Uterus (tissue), 4 donors: ENCODE measurements around the gene SLC8A1. TPM values are rescaled to one million over a fixed set of nuclear protein-coding genes. Genes with fewer than 3 reads are reported as not detected.

Experiments used
- DNase-seq, 2 donors: peaks; one replicate each; pipeline ENCODE4 v3.0.0-alpha.2; 2019 to 2020
- H3K27ac ChIP-seq, 2 donors: fragments of 200-600 bp; sonication (generic); 1 replicate in 1 of 2; 2 replicates in 1 of 2; pipeline ENCODE4 v1.5.1; 2016 to 2018
- H3K27me3 ChIP-seq, 2 donors: fragments of 200-600 bp; sonication (generic); one replicate each; pipeline ENCODE4 v1.5.1; 2018 to 2019; ENCODE audit warnings: control low read depth in 1 of 2
- H3K36me3 ChIP-seq, 2 donors: fragments of 200-600 bp; sonication (generic); one replicate each; pipeline ENCODE4 v1.5.1; 2019; ENCODE audit warnings: control low read depth in 1 of 2
- H3K4me1 ChIP-seq, 2 donors: fragments of 200-600 bp; sonication (generic); one replicate each; pipeline ENCODE4 v1.5.1; 2018 to 2019; ENCODE audit warnings: control low read depth in 1 of 2
- H3K4me3 ChIP-seq, 2 donors: fragments of 200-600 bp; sonication (generic); 1 replicate in 1 of 2; 2 replicates in 1 of 2; pipeline ENCODE4 v1.5.1; 2018 to 2019; ENCODE audit warnings: mild to moderate bottlenecking in 1 of 2
- H3K9me3 ChIP-seq, 2 donors: fragments of 200-600 bp; sonication (generic); one replicate each; pipeline ENCODE4 v1.5.1; 2019; ENCODE audit warnings: control low read depth in 1 of 2
- POLR2A ChIP-seq, 2 donors: fragments of 450-650 bp; IDR thresholded peaks; one replicate each; pipeline ENCODE4 v1.6.1; 2016; ENCODE audit warnings: antibody characterized with exemption in 2 of 2, mild to moderate bottlenecking in 1 of 2, moderate library complexity in 1 of 2
- intact Hi-C: fragments of 100-400 bp; cut with DNase I; formaldehyde crosslinking; loops from one replicate; pipeline ENCODE4 v1.15.1; 2023; ENCODE audit warnings: low total_unique reads
- total RNA-seq, 4 donors: library from RNA; depleted of rRNA in 3 of 4; stranded (reverse); fragments of >200 nt in 3 of 4; gene quantifications; one replicate each; pipeline versions ENCODE4 v1.1.0 to v1.2.4, GENCODE V29; 2014 to 2023
- TF ChIP-seq, protein P1 (sequence below), 4 experiments: fragments of 200-600 bp in 2 of 4; fragments of 450-650 bp in 2 of 4; sonication (generic) in 2 of 4; IDR thresholded peaks; one replicate each; pipeline ENCODE4 v1.5.1; 2016 to 2019; ENCODE audit warnings: antibody characterized with exemption in 4 of 4, mild to moderate bottlenecking in 2 of 4, moderate library complexity in 1 of 4
- donor health status: DM: yes; HTN: yes; CAD: no.

Gene SLC8A1
- total RNA-seq, 4 donors from 2014 or later, result 61.2 to 257 (median 140) TPM

GRCh38 chr2:40228310-40228709 lies 223.6 kb downstream of the SLC8A1 start:
- intact Hi-C loops, result no loop called here
- TF ChIP-seq, protein P1, sequence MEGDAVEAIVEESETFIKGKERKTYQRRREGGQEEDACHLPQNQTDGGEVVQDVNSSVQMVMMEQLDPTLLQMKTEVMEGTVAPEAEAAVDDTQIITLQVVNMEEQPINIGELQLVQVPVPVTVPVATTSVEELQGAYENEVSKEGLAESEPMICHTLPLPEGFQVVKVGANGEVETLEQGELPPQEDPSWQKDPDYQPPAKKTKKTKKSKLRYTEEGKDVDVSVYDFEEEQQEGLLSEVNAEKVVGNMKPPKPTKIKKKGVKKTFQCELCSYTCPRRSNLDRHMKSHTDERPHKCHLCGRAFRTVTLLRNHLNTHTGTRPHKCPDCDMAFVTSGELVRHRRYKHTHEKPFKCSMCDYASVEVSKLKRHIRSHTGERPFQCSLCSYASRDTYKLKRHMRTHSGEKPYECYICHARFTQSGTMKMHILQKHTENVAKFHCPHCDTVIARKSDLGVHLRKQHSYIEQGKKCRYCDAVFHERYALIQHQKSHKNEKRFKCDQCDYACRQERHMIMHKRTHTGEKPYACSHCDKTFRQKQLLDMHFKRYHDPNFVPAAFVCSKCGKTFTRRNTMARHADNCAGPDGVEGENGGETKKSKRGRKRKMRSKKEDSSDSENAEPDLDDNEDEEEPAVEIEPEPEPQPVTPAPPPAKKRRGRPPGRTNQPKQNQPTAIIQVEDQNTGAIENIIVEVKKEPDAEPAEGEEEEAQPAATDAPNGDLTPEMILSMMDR (IDR thresholded peaks at IDR 0.05), result no peak
- no peak for TF ChIP-seq POLR2A (IDR thresholded peaks at IDR 0.05)

GRCh38 chr2:40227210-40227609 lies 224.7 kb downstream of the SLC8A1 start:
- peak overlapping the region; percentile 38 to 43 for H3K27ac ChIP-seq
- no peak overlapping the region for H3K4me3 ChIP-seq
- no peaks in the 10 kb centered on the region for H3K27me3 ChIP-seq
- H3K4me1 ChIP-seq, result peaks cover 0 to 3% of the 10 kb centered on the region in 2 donors
- no peaks in the 10 kb centered on the region for H3K36me3 ChIP-seq
- H3K9me3 ChIP-seq, result no peaks in the 10 kb centered on the region
- TF ChIP-seq POLR2A (IDR thresholded peaks at IDR 0.05), result no peak
- TF ChIP-seq, protein P1 (IDR thresholded peaks at IDR 0.05), result no peak
- DNase-seq, result no peak
- intact Hi-C loops, result no loop called here

More at GRCh38 chr2:40228310-40228709, 223.6 kb downstream of the SLC8A1 start:
- no peak for DNase-seq
- no peak overlapping the region for H3K27ac ChIP-seq
- H3K36me3 ChIP-seq, result no peaks in the 10 kb centered on the region
- H3K9me3 ChIP-seq, result no peaks in the 10 kb centered on the region
- no peaks in the 10 kb centered on the region for H3K27me3 ChIP-seq
- peaks cover 0 to 3% of the 10 kb centered on the region in 2 donors for H3K4me1 ChIP-seq
- H3K4me3 ChIP-seq, result no peak overlapping the region

DNA sequence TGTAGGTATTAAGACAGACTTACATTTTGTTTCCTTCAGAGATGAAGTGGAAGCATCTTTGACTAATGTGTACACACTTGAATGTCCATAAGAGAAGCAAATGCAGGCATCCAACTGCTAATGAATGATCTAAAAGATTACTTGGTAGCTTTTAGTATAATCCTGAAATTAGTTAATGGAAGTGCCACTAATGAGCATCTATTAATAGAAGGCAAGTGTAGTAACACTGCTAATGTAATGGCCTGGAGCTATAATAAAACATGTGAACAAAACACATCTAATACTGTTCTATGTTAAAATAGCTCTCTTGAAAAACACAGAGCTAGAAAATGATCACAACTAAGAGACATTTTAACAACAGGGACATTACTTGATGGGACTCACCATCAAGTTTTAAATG lies 225.3 kb downstream of the SLC8A1 start:
- Histone ChIP-seq H3K4me1 (peaks cover 0 to 3% of the 10 kb centered on the region in 2 donors), H3K4me3 (no peak overlapping the region), H3K9me3 (no peaks in the 10 kb centered on the region), H3K36me3 (no peaks in the 10 kb centered on the region), H3K27me3 (no peaks in the 10 kb centered on the region), H3K27ac (peak overlapping the region; percentile 43 to 85)
- DNase-seq, result no peak
- intact Hi-C loops, result no loop called here
- TF ChIP-seq, protein P1 (IDR thresholded peaks at IDR 0.05), result no peak
- TF ChIP-seq POLR2A (IDR thresholded peaks at IDR 0.05), result no peak

DNA sequence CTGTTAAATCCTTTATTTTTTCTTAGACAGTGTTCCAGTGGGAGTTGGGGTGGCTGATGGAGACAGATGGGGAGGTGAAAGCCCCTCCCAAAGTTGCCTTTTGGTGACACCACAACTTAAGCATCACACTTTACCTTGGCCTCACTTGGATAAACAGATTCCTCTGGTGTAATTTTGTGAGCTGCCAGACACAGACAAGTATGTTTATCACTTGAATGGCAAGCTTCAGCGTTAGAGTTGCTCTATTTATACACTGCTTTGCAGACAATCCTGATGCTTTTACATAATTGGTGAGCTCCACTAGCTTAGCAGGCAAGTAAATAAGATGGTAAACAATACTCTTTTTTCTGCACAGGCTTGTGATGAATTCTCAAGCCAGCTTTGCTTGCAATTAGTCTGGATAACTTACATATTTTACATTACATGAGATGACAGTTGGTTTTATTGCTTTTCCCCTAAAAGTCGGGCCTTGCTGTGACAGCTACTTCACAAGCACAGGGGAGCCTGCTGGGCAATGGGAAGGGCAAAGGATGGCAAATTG lies 226.2 kb downstream of the SLC8A1 start:
- Histone ChIP-seq H3K27ac (peak overlapping the region; percentile 85), H3K4me3 (no peak overlapping the region), H3K36me3 (no peaks in the 10 kb centered on the region), H3K4me1 (peaks cover 0 to 3% of the 10 kb centered on the region in 2 donors), H3K9me3 (no peaks in the 10 kb centered on the region), H3K27me3 (no peaks in the 10 kb centered on the region)
- intact Hi-C loops, result no loop called here
- no peak for DNase-seq
- no peak for TF ChIP-seq POLR2A (IDR thresholded peaks at IDR 0.05)

DNA sequence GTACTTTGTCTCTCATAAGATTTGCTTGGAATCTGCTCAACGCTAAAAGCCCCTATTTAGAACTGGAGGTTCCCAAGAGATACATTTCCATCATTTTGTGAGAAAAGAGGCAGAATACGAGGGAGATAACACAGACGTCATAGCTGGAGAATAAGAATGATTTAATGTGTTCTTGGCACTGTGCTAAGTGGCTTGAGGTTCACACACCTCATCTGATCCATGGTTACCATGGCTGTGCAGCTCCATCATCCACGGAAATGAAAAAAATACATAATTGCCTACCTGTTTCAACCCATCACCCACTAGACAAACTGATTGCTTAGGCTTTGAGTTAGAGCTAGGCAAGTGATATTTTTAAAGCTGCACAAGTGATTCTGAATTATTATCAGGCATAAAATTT lies 227.6 kb downstream of the SLC8A1 start:
- peak in 1 of 2 donors; percentile 37 for DNase-seq
- TF ChIP-seq, protein P1 (IDR thresholded peaks at IDR 0.05), result no peak
- TF ChIP-seq POLR2A (IDR thresholded peaks at IDR 0.05), result no peak
- Histone ChIP-seq H3K9me3 (no peaks in the 10 kb centered on the region), H3K27me3 (no peaks in the 10 kb centered on the region), H3K4me1 (peaks cover under 1 to 4% of the 10 kb centered on the region in 2 donors), H3K4me3 (no peak overlapping the region), H3K36me3 (no peaks in the 10 kb centered on the region), H3K27ac (peak overlapping the region; percentile 85)
- intact Hi-C loops, result no loop called here
